Neural crest cell (in vitro differentiated cells): ENCODE results near the gene BCL11B. TPM values are rescaled to one million over a fixed set of nuclear protein-coding genes. Genes with fewer than 3 reads are reported as not detected.

Source experiments
- DNase-seq: peaks from one replicate; pipeline ENCODE4 v3.0.0; 2021; ENCODE audit warnings: low read depth, mixed read lengths, low spot score
- H3K27ac Mint-ChIP-seq: one replicate; pipeline ENCODE4 v1.8.0; 2021; ENCODE audit warnings: mild to moderate bottlenecking, mixed read lengths; ENCODE audit not compliant: unreplicated experiment
- H3K27me3 Mint-ChIP-seq: 2 replicates; pipeline ENCODE4 v1.8.0; 2021; ENCODE audit warnings: low read depth, mild to moderate bottlenecking, mixed read lengths
- H3K36me3 Mint-ChIP-seq: 2 replicates; pipeline ENCODE4 v1.8.0; 2021; ENCODE audit warnings: low read depth, mild to moderate bottlenecking, mixed read lengths
- H3K4me1 Mint-ChIP-seq: 2 replicates; pipeline ENCODE4 v1.8.0; 2021; ENCODE audit warnings: mixed read lengths
- H3K4me3 Mint-ChIP-seq: one replicate; pipeline ENCODE4 v1.8.0; 2021; ENCODE audit warnings: mild to moderate bottlenecking, mixed read lengths
- H3K9me3 Mint-ChIP-seq: 2 replicates; pipeline ENCODE4 v1.8.0; 2021; ENCODE audit warnings: mixed read lengths
- CTCF ChIP-seq: fragments of 200-600 bp; sonication (generic); conservative IDR thresholded peaks from 2 replicates; pipeline ENCODE4 v1.5.0; 2021; ENCODE audit warnings: antibody characterized with exemption, mild to moderate bottlenecking
- total RNA-seq: library from RNA; stranded (reverse); gene quantifications from 2 replicates; pipeline ENCODE4 v1.2.1, GENCODE V29; 2021

BCL11B gene
- total RNA-seq, 1 donor from 2014 or later: 0.28 TPM

- Mint-ChIP-seq H3K4me3 (no peak overlapping the region), H3K27ac (no peak overlapping the region), H3K36me3 (no peaks in the 10 kb centered on the region), H3K9me3 (no peaks in the 10 kb centered on the region), H3K4me1 (peaks cover 37% of the 10 kb centered on the region), H3K27me3 (peaks cover 10% of the 10 kb centered on the region)
- TF ChIP-seq CTCF: no peak
- no peak for DNase-seq
Observed at GRCh38 chr14:99195602-99196309, 76.2 kb downstream of the BCL11B start.

GRCh38 chr14:99194736-99195135, 77.3 kb downstream of the BCL11B start:
- TF ChIP-seq CTCF: no peak
- H3K27me3 Mint-ChIP-seq: peaks cover 10% of the 10 kb centered on the region
- no peak overlapping the region for H3K27ac Mint-ChIP-seq
- no peaks in the 10 kb centered on the region for H3K9me3 Mint-ChIP-seq
- no peaks in the 10 kb centered on the region for H3K36me3 Mint-ChIP-seq
- DNase-seq: no peak
- peaks cover 33% of the 10 kb centered on the region for H3K4me1 Mint-ChIP-seq
- no peak overlapping the region for H3K4me3 Mint-ChIP-seq

- peaks cover 9% of the 10 kb centered on the region for H3K27me3 Mint-ChIP-seq
- H3K27ac Mint-ChIP-seq: no peak overlapping the region
- H3K9me3 Mint-ChIP-seq: no peaks in the 10 kb centered on the region
Observed at GRCh38 chr14:99194136-99194535, 77.9 kb downstream of the BCL11B start.

GRCh38 chr14:99192830-99193229, 79.2 kb downstream of the BCL11B start:
- no peak for DNase-seq

More at GRCh38 chr14:99194136-99194535, 77.9 kb downstream of the BCL11B start:
- TF ChIP-seq CTCF: no peak
- no peak for DNase-seq
- peaks cover 28% of the 10 kb centered on the region for H3K4me1 Mint-ChIP-seq
- no peak overlapping the region for H3K4me3 Mint-ChIP-seq
- no peaks in the 10 kb centered on the region for H3K36me3 Mint-ChIP-seq

GRCh38 chr14:99192028-99192621, 79.9 kb downstream of the BCL11B start:
- no peak overlapping the region for H3K27ac Mint-ChIP-seq
- peaks cover 25% of the 10 kb centered on the region for H3K4me1 Mint-ChIP-seq
- peaks cover 2% of the 10 kb centered on the region for H3K27me3 Mint-ChIP-seq
- no peak overlapping the region for H3K4me3 Mint-ChIP-seq
- no peaks in the 10 kb centered on the region for H3K36me3 Mint-ChIP-seq
- DNase-seq: no peak
- no peaks in the 10 kb centered on the region for H3K9me3 Mint-ChIP-seq
- no peak for TF ChIP-seq CTCF

More at GRCh38 chr14:99192830-99193229, 79.2 kb downstream of the BCL11B start:
- Mint-ChIP-seq H3K4me1 (peaks cover 25% of the 10 kb centered on the region), H3K36me3 (no peaks in the 10 kb centered on the region), H3K27ac (no peak overlapping the region), H3K9me3 (no peaks in the 10 kb centered on the region), H3K27me3 (peaks cover 2% of the 10 kb centered on the region), H3K4me3 (no peak overlapping the region)
- TF ChIP-seq CTCF: no peak
